Measurements from ENCODE around the gene HSPBP1.

Gene HSPBP1

DNA sequence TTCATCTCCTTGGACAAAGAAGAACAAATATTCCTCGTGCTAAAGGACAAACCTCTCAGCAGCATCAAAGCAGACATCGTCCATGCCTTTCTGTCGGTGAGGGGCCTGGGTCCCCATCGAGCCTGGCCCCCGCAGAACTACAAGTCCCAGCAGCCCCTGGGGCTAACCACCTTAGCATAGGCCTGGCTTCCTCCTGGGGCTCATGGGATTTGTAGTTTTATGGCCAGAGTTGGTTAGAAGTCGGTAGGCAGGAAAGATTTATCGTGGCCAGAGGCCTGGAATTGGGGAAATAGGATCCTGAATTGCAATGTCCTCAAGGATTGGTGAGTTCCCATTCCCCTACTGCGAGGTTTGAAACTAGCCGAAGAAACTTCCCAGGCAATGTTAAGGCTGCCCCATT, 25.6 kb upstream of the HSPBP1 start:
- no peak for DNase-seq (ENCODE audit: low read depth, low spot score)

DNA sequence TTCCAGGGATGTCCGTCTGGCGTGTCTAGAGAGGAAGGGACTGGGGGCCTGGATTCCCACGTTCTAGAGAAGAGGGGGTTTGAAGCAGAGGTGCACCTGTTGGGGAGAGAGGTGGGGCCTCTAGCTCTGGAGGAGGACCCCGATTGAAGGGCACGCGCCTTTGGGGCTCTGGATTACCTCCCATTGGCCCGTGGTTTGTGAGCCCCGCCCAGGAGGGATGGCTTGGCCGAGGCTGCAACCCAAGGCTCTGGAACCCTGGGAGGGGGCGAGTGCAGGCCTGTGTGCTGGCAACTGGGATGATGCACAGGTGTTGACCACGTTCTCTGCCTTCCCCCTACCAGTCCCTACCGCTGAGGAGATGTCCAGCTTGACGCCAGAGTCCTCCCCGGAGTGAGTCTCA, 25.1 kb upstream of the HSPBP1 start:
- DNase-seq (ENCODE audit: low read depth, low spot score): no peak

DNA sequence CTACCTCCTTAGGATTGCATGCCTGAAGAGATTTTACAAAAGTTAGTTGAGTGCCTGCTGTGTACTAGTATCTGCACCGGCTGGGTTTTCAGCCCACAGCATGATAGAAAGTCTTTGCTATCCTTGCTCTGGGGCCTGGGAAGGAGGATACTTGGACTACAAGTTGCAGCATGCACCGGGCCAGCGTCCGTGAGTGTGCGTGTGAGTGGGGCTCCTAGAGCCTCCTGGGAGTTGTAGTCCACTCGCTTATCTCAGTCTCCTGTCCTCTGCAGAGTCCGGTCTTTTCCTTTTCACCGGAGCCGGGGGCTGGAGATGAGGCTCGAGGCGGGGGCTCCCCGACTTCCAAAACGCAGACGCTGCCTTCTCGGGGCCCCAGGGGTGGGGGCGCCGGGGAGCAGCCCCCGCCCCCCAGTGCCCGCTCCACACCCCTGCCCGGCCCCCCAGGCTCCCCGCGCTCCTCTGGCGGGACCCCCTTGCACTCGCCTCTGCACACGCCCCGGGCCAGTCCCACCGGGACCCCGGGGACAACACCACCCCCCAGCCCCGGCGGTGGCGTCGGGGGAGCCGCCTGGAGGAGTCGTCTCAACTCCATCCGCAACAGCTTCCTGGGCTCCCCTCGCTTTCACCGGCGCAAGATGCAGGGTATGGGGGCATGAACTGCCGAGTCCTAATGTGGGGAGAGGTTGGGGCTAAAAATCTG, 24.5 kb upstream of the HSPBP1 start:
- no peak for DNase-seq (ENCODE audit: low read depth, low spot score)

DNA sequence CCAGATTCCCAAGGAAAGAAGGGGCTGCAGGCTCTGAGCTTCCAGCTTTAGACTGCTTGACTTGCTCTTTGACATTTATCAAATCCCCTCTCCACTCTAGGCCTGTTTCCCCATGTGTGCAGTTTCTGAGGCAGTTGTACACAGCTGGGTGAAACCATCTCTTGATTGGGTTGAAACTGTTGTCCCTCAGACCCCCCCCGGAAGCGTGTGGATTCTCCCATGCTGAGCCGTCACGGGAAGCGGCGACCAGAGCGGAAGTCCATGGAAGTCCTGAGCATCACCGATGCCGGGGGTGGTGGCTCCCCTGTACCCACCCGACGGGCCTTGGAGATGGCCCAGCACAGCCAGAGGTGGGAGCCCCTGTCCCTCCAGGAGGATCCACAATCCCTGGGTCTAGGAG, 23.6 kb upstream of the HSPBP1 start:
- DNase-seq (ENCODE audit: low read depth, low spot score): no peak

DNA sequence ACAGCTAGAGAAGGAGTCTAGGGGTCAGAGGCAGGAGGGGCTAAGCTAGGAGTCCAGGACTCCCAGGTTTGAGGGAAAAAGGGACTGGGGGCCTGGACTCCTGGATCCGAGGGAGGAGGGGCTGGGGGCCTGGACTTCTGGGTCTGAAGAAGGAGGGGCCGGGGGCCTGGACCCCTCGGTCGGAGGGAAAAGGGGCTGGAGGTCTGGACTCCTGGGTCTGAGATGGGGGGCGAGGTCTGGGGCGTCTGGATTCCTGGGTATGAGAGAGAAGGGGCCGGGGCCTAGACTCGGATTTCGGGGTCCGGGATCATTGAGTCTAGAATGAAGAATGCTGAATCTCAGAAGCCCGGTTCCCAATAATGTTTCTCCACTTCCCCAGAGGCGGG, 22.4 kb upstream of the HSPBP1 start:
- no peak for DNase-seq (ENCODE audit: low read depth, low spot score)

DNA sequence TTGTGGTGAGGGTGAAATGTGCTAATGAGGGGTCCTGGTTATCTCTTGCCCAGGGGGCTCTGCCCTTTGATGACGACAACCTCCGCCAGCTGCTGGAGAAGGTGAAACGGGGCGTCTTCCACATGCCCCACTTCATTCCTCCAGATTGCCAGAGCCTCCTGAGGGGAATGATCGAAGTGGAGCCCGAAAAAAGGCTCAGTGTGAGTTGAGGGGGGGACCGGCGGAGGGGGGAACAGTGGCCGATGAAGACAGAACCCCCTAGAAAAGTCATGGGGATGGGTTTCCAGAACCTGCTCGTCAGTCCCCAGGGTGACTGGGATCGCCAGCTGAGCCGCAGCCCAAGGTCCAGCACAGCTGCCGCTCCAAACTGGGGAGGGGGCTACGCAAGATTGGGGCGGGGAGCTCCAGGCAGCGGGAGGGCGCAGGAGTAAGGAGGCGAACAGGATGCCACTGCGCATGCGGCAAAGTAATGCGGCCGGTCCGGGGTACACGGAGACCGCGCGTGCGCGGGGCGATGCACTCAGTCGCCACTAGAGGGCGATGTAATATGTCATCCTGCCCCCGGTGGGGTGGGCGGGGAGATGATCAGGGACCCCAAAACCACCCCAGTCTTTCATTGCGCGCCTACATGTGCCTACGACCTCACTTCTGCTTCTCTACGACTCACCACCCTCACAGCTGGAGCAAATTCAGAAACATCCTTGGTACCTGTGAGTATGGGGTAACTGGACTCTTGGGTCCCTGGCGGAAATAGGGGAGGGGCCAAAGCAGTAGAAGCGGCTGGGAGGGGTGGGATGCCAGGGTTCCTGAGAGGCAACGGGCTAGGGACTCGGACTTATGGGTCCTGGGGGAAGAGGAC, 21.8 kb upstream of the HSPBP1 start:
- DNase-seq (ENCODE audit: low read depth, low spot score): no peak

DNA sequence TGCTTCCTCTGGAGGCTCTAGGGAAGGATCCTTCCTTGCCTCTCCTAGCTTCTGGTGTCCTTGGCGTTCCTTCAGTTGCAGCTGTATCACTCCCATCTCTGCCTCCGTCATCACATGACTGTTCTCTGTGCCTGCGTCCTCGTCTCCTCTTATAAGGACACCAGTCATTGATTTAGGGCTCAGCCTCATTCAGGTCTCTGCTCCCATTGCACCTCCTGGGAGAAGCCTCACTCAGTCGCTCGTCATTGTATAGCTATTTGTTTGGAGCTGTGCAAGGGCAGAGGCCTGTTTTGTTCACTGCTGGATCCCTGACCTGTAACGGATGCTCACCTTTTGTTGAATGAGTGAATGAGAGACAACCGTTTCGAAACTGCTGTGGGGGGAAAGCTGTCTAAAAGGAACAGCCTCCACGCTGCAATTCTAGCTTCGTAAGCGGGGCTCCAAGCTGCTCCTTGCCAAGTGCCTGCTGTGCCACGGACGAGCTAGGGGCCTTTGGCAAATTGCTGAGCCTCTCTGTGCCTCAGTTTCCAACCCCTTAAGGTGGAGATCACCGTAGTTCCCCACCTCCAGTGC, 21.1 kb upstream of the HSPBP1 start:
- DNase-seq (ENCODE audit: low read depth, low spot score): no peak

DNA sequence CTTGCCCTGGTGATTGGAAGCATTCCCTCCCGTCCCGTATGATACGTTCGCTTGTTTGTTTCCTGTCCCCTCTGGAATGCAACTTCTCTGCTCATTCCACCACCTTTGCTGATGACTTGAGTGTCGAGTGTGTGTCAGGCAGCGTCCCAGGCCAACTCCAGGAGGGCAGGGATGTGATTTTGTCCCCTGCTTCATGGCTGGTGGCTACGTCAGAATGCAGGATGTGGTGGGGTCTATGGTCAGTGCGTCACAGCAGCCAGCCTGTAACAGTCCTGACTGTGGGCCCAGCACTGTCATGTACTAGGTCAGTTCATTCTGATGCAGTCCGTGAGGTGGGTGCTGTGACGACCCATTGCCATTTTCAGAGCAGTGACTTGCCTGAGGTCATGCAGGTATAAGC, 20.1 kb upstream of the HSPBP1 start:
- DNase-seq (ENCODE audit: low read depth, low spot score): no peak

DNA sequence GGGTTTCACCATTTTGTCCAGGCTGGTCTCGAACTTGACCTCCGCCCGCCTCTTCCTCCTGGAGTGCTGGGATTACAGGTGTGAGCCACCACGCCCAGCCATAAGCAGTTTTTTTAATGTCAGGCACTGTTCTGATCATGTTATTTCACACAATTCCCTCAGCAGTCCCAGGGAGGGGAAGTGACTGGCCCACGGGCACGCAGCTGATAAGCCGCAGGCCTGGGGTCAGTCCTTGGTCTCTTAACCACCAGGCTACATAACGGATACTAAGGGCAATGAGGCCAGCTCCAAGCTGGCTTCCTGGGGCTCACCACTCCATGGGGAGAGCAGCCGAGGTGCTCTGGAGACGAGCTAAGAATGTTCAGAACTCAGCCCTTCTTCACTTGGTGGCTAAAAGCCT, 17.4 kb upstream of the HSPBP1 start:
- DNase-seq (ENCODE audit: low read depth, low spot score): no peak

DNA sequence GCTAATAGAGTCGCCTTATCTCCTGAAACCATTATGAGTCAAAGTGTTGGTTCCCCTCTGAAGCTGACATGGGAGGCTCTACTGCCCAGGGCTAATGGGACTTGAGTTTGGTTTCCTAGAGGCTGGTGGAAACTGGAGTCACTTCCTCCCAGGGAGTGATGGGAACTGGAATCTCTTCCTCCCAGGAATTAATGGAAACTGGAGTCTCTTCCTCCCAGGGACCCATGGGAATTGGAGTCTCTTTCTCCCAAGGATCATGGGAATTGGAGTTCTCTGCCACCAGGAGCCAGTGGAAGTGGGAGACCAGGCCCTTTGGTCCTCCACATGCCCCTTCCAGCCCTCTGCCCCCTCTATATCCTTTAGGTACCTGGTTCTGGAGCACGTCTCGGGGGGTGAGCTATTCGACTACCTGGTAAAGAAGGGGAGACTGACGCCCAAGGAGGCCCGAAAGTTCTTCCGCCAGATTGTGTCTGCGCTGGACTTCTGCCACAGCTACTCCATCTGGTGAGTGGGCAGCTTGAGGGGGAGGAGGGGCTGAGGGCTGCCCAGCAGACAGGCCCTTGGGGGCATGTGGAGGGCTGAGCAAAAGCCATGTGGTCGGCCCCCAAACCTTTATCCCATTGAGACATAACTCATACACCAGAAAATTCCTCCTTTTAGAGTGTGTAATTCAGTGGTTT, 9.3 kb upstream of the HSPBP1 start:
- DNase-seq (ENCODE audit: low read depth, low spot score): no peak

DNA sequence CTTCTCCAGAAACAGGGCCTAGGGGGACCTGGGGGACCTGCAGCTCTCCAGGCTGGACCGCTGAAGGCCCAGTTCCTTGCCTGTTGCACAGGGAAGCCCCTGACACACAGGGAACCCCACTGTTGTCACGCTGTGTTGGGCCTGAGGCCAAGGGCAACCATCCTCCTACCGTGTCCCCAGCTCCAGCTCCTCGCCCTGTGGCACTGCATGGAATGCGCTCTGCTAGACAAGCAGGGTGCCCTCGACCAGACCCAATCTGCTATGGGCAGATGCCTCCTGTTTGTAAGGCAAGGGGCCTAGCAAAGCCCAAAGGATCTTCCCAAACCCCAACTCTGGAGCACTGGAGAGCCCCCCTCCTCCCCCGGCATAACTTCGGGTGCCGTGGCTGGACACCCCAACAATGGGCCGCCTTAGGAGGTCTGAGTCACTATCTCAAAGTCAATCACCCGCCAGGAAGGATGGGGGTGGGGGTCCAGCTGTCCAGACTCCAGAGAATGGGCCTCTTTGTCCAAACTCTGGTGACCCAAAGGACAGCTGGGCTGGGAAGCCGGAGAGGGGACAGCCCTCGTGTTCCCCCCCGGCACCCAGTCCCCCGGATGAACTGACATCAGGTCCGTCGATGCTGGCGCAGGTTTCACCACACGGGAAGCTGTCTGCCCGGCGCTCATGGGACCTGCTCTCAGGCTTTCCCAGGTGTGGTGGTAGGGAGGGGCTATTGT, 7.6 kb upstream of the HSPBP1 start:
- DNase-seq (ENCODE audit: low read depth, low spot score): no peak

DNA sequence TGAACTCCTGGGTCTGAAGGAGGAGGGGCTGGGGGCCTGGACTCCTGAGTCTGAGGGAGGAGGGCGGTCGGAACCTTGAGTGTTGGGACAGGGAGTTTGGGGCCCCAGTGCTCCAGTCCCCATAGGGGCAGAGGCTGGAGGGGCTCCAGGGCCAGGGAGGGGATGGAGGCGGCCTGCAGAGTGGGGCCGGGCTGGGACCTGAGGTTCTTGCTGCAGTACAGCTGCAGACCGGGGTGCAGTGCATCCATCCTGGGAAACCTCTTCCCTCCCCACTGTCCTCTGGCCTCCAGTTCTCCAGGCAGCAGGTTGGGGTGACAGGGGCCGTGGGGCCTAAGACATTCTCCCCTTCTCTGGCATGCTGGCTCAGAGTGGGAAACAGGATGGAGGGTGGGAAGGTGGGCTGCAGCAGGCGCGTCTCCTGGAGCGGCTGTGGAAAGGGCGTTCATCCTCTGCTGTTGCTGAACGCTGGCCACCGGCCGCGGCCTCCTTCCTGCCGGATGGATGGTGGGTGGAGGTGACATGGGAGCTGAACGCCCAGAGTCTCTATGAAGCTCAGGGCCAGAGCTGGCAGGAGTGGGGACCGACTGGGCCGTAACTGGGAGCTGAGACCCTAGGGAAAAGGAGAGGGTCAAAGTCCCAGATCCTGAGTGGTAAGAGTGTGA, 5.5 kb upstream of the HSPBP1 start:
- no peak for DNase-seq (ENCODE audit: low read depth, low spot score)

DNA sequence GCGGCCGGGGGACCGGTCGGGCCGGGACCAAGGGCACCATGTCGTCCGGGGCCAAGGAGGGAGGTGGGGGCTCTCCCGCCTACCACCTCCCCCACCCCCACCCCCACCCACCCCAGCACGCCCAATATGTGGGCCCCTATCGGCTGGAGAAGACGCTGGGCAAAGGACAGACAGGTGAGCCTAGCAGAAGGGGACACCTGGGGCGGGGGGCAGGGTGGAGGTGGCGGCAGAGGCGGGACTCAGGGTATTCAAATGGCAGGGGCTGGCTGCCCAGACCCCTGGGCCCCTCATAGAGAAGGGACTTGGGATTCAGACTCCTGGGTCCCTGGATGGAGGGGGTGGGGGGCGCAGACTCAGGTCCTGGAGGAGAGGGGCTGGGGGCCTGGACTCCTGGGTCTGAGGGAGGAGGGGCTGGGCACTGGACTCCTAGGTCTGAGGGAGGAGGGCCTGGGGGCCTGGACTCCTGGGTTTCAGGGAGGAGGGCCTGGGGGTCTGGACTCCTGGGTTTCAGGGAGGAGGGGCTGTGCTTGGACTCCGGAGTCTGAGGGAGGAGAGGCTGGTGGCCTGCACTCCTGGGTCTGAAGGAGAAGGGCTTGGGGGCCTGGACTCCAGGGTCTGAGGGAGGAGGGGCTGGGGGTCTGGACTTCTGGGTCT, 4.6 kb upstream of the HSPBP1 start:
- no peak for DNase-seq (ENCODE audit: low read depth, low spot score)

DNA sequence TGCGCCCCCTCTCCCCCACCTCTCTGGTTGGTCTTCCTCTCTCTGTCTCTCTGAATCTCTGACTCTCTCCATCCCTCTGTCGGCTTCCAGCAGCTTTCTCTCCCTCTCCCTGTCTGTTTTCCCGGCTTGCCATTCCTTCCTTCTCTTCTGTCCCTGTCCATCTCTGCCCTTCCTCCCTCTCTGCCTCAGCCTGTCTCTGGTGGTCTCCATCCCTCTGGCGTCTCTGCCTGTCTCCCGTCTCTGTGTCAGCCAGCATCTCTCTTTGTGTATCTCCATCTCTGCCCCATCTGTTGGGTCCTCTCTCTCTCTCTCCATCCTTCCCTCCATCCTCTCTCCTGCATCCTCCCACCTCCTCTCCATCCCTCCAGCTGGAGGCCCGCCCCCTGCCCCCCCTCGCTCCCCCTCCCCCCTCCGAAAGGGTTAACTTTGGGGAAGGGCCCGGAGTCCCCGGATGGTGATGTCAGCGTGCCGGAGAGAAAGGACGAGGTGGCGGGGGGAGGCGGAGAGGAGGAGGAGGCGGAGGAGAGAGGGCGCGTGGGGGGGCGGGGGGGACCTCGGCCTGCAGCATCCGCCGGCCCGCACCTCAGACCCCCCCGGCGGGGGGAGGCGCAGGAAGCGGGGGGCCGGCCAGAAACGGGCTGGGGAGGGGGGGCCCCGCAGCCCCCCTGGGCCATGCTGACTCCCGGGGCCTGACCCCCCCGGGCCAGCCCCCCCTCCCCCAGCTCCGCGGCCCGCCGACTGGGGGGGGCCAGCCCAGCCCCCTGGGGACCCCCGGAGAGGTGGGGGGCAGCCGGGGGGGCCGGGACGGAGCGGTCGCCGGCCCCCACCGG, 3.9 kb upstream of the HSPBP1 start, which contains the start of gene BRSK1:
TSS of gene BRSK1 (plus strand) at position 450 of the 830 bp plus-strand sequence. CDS start 446 bp downstream, outside the sequence.
- no peak for DNase-seq (ENCODE audit: low read depth, low spot score)

DNA sequence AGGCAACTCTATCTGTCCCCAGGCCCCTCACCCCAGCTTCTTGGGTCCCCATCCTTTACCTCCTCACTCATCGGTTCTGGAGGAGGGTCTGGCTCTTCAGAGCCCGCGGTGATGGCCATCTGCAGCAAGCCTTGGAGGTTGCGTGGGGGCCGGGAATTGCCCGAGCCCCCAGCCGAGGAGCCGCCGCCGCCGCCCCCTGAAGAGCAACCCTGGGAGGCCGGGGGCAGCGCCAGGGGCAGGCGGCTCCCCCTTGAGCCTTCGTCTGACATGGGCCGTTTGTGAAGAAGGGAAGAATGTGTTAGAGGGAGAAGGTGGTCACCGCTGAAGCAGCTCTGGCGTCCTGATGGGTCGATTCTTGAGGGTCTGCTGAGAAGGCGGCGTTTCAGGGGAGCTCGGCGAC, 570 bp downstream of the HSPBP1 start:
- DNase-seq (ENCODE audit: low read depth, low spot score): no peak

DNA sequence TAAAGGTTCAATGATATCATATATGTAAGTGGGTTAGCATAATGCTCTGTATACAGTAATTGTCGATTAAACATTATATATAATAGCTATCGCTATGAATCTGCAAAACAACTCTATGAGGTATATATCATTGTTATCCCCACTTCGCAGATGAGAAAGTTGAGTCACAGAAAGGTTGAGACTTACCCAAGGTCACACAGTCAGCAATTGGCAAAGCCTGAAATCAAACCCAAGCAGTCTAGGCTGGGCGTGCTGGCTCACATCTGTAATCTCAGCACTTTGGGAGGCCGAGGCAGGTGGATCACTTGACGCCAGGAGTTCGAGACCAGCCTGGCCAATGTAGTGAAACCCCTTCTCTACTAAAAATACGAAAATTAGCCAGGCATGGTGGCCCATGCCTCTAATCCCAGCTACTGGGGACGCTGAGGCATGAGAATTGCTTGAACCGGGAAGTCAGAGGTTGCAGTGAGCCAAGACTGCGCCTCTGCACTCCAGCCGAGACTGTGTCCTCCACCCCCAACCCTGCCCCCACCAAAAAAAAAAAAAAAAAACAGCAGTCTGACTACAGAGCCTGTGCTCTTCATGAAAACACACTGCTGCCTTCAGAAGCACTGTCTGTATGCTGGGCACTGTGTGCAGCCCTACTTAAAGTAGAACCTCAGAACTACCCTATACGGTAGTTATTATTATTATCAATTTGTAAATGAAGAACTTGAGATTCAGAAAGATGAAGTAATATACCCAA, 1.3 kb downstream of the HSPBP1 start:
- DNase-seq (ENCODE audit: low read depth, low spot score): no peak

DNA sequence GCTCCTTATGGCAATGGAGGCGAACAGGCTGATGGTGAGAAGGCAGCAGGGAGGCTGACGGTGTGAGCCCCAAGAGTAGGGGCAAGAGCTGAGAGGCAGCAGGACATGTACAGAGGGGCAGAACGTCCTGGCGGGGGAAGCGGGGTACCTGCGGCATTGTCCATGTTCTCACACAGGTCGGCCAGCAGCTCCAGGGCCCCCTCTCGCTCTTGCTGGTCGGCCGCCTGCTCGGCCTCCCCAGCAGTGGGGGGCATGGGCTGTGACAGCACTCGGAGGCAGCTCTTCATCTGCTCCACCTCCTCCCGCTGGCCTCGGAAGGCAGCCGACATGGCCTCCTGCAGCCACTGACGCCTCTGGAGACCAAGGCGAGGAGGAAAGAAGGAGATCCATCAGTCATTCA, 2.4 kb downstream of the HSPBP1 start:
- DNase-seq (ENCODE audit: low read depth, low spot score): no peak

DNA sequence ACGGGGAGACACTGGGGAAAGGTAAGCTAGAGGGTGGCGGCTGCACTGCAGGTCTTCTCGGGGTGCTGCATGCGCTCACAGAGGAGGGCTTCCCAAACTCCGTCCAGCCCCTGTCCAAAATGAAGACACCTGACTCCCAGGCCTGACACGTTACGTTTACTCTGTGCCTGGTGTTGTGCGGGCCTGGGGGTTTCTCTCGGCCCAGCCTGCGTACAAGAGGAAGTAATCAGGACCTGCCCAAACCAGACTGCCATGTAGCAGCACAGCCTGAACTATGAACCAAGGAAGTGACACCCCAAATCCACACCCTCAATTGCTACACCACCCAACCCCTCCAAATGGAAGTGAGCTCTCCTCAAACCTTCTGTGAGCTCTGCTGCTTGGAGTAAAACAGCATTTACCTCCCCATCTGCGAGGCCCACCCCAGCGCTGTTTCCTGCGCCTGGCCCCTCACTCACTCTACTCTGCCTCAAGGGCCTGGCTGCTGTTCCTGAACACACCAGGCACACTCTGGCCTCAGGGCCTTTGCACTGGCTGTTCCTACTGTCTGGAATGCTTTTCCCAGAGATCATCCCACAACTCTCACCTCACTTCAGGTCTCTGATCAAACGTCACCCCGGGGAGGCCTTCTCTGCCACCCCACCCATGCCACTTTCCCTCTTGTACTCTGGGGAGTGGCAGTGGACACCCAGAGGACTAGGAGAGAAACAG, 3.0 kb downstream of the HSPBP1 start:
- no peak for DNase-seq (ENCODE audit: low read depth, low spot score)
